H1 (cell line): ENCODE results near the gene NPC1L1. TPM values are rescaled to one million over a fixed set of nuclear protein-coding genes. Genes with fewer than 3 reads are reported as not detected.

Experiments
- CBX5 ChIP-seq: fragments of 300-800, 300-1000 bp; sonication (generic); IDR thresholded peaks from 2 replicates; pipeline ENCODE4 v1.7.1; 2016; ENCODE audit warnings: antibody characterized with exemption, low read length, low read depth
- CBX8 ChIP-seq: fragments of 300-800, 300-1000 bp; sonication (generic); IDR thresholded peaks from 2 replicates; pipeline ENCODE4 v1.7.1; 2016; ENCODE audit warnings: low read depth, low read length, borderline replicate concordance
- JUND ChIP-seq: IDR thresholded peaks from 2 replicates; pipeline ENCODE4 v1.6.1; 2011; ENCODE audit warnings: mild to moderate bottlenecking, improper control_type of control experiment, low read length
- MAFK ChIP-seq: IDR thresholded peaks from 2 replicates; pipeline ENCODE4 v1.6.1; 2012; ENCODE audit warnings: low read depth, mild to moderate bottlenecking, improper control_type of control experiment, low read length
- SIN3A ChIP-seq, 2 experiments: IDR thresholded peaks in 1 of 2; conservative IDR thresholded peaks in 1 of 2; 2 replicates each; pipeline ENCODE4 v1.6.1; 2011 to 2012; ENCODE audit warnings: low read length in 2 of 2, improper control_type of control experiment in 1 of 2, low read depth in 1 of 2, mild to moderate bottlenecking in 1 of 2
- SP1 ChIP-seq: IDR thresholded peaks from 2 replicates; pipeline ENCODE4 v1.6.1; 2011; ENCODE audit warnings: low read depth, low read length
- polyA plus RNA-seq, 7 experiments: library from polyadenylated mRNA; depleted of rRNA in 3 of 7; stranded (reverse) in 5 of 7; unstranded in 2 of 7; fragments of >200 nt in 5 of 7; fragments of 200-250 nt in 2 of 7; gene quantifications; 1 replicate in 5 of 7; 2 replicates in 1 of 7; 4 replicates in 1 of 7; pipeline versions ENCODE4 v1.2.1 to v1.2.3, GENCODE V29; 2011 to 2013; ENCODE audit warnings: missing spikeins in 2 of 7, mixed read lengths in 2 of 7
- total RNA-seq: library from RNA; stranded (reverse); fragmentation: NEBNext Ultra II Directional; extraction: Animal tissue kit (Norgen Biotek cat#: 25700); gene quantifications from 2 replicates; pipeline ENCODE4 v1.2.1, GENCODE V29; 2021

Gene NPC1L1
- total and polyA plus RNA-seq, 2 of the 8 experiments (the other 6 are each of a cell fraction or from before 2014, with no cell fraction given) = 0.06 to 0.21 TPM

DNA sequence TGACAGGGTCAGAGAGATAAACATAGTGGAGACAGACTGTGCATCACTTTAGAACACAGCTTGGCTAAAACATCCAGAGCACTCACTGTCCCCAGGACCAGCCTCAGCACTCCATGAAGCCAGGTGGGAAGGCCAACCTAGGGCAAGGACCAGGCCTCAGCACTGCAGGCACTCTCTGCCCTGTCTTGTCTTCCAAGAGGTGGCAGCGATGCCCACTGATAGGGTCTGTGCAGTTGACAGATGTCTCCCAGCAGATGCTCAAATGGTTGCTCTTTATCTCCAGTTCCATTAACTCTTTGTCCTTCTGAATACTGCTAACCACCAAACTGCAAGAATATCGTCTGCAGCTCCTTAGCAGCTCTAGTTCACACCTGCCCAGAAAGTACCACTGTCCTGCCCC lies 23.5 kb upstream of the NPC1L1 start (continued):
- TF ChIP-seq SIN3A (conservative IDR thresholded peaks at IDR 0.05 in 1 of 2, IDR thresholded peaks at IDR 0.05 in 1 of 2; ENCODE audit: low read depth in 1 of 2, low read length in 2 of 2) = no peak
- no peak for TF ChIP-seq MAFK
- no peak for TF ChIP-seq JUND
- no peak for TF ChIP-seq SP1
- TF ChIP-seq CBX5 = no peak
- TF ChIP-seq CBX8 = no peak
